HUDEP-2 (cell line): Measurements from ENCODE around the gene ECHDC1.
"Not testable (repeated sequence)": the region's sequence is repeated elsewhere in the genome, so short reads cannot be mapped to it uniquely, and the experiment has no call there.

Experiments
- DNase-seq, 76 experiments: peaks; one replicate each; lab custom pipeline; 2025; ENCODE audit not compliant: unreplicated experiment in 76 of 76; lab: John Stamatoyannopoulos, UW

ECHDC1 gene, protein sequence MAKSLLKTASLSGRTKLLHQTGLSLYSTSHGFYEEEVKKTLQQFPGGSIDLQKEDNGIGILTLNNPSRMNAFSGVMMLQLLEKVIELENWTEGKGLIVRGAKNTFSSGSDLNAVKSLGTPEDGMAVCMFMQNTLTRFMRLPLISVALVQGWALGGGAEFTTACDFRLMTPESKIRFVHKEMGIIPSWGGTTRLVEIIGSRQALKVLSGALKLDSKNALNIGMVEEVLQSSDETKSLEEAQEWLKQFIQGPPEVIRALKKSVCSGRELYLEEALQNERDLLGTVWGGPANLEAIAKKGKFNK

DNA sequence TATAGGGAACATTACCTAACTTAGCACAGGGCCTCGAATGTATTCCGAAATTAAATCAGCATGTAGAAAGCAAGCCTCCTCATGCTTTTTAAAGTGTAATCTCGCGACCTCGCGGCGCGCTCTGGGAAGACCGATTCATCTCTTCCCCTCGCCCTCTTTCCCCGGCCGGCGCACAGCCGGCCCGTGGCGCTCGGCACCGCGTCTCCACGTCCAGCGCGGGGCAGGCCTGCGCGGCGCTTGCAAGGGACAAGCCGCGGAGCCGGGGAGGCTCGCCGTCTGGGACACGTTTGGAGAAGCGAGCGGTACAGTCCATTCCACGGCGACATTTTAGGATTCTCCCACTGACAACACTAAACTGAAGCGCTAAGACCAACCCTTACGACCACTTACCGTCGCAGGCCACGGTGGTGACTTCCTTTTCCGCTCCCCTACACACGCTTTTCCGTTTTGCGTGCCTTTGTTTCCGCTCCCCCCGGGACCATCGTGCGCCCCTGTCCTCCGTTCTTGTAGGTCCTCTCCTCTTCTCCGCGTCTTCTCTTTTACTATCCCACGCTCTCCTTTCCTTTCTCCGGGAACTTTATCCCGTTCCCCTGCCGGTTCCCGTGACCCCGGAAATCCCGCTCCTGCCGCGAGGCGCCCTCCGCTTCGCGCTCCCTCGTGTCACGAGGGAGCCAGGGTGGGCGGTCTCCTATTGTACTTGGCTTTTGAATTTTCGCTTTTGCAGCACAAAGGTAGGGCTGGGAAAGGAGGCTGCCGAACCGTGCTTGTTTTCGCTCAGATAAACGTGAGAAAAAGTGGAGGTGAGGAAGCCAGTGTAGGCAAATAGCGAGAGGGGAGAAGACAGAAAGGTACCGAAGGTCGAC lies at the start of gene ECHDC1:
ECHDC1 (minus strand) TSS at position 664 of the 863 bp plus-strand sequence. CDS start 12,581 bp downstream, outside the sequence.
- peak in 75 of 76 experiments; percentile 17 to 92 (median 67) for DNase-seq

- DNase-seq: no peak
Measured at GRCh38 chr6:127392301-127392700, 48.9 kb upstream of the ECHDC1 start.

- no peak for DNase-seq
Measured at GRCh38 chr6:127391094-127391953, 47.9 kb upstream of the ECHDC1 start.

- no peak for DNase-seq
Measured at GRCh38 chr6:127389706-127390105, 46.3 kb upstream of the ECHDC1 start.

DNA sequence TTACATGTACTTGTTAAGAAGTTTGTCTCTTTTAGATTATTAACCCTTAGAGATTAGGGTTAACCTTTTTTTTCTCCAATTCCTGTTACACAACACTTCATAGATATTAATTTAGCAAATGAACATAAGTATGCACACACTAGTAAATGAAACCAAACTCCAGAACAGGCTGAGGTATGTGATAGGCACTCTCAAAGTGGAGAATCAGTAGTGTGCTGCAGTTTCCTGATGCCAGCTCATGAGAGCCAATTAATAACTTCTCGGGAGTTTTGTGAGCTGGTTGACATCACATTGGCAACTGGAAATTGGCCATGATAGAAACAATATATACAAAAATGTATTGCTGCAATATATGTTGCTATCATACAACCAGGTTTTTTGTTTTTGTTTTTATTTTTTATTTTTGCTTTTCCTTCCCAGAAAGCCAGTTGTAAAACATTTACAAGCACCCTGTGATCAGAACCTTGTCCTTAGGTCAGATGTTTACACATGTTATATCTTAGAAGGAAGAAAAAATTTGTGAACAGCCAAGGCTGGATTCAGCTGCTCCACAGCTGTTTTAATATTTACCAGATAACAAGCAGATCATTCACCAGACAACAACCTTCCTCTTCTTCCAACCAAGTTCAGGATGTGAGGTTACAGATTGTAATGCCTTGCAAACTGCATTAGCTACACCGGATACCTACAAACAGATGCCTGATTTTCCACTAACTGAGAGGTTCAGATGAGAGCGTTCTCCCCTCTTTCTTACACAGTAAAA lies 42.4 kb upstream of the ECHDC1 start:
- DNase-seq: no peak

DNA sequence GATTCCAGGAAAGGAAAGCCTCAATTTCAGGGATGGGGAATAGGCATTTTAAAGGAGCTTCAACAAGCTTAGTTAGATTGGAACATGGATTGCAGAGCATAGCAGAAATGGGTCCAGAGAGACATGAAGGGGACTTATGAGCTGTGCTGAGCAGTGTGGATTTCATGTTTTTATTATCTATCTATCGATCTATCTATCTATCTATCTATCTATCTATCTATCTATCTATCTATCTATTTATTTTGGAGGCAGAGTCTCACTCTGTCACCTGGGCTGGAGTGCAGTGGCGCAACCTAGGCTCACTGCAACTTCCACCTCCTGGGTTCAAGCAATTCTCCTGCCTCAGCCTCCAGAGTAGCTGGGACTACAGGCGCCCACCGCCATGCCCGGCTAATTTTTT lies 41.4 kb upstream of the ECHDC1 start:
- DNase-seq: not testable (repeated sequence)

DNA sequence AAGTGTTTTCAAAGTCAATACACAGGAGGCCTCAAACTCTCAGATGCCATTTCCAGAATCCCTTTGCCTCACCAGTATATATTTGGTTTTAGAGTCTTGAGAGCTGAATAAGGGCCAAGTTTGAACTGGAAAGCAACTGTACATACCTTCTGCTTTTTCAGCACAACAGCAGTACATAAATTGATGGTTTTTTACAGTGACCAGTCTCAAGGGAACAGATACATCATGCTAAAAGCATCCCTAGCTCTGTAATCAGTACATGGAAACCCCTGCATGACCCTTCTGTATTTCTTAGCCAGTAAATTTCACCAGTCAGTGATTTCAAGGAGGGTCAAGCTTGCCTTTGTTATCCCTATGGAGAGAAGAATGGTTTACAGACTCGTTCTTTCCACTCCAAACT lies 40.6 kb upstream of the ECHDC1 start:
- no peak for DNase-seq

GRCh38 chr6:127382413-127382812 lies 39.0 kb upstream of the ECHDC1 start:
- no peak for DNase-seq

DNA sequence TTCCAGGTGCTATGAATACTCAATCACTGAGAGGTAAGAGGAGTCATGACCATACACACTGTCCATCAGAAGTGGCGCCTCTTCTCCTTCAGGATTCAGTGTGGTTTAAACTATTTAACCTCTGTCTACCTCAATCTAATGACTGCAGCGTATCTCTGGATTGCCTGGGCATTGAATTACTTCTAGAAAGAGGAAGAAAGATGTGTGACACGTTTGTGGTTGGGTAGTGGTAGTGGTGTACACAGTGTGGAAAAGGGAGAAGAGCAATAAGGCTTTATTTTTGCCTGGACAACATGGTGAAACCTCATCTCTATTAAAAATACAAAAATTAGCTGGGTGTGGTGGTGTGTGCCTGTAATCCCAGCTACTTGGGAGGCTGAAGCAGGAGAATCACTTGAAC lies 38.0 kb upstream of the ECHDC1 start:
- DNase-seq: no peak

DNA sequence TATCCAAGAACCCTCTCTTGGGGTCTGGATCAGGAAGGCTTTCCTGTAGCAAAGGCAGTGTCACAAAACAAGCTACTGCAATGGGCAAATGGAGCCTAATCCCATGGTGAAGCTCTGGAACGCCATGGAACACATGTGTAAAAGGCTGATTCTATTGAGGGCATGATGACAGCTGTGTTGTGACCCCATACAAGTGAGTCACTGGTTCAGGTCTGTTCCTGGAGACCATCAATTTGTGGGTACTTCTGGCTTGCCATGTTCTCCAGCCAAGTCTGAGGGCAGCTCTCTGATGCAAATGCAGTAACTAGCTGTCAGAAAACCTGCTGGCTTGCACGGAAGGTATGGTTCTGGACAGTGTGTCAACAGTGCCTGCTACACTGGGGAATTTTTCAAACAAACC lies 33.3 kb upstream of the ECHDC1 start:
- no peak for DNase-seq

- no peak for DNase-seq
Measured at GRCh38 chr6:127367023-127367375, 23.6 kb upstream of the ECHDC1 start.

GRCh38 chr6:127366282-127367022 lies 23.0 kb upstream of the ECHDC1 start:
- DNase-seq: no peak

- DNase-seq: no peak
Measured at GRCh38 chr6:127365874-127366273, 22.5 kb upstream of the ECHDC1 start.

DNA sequence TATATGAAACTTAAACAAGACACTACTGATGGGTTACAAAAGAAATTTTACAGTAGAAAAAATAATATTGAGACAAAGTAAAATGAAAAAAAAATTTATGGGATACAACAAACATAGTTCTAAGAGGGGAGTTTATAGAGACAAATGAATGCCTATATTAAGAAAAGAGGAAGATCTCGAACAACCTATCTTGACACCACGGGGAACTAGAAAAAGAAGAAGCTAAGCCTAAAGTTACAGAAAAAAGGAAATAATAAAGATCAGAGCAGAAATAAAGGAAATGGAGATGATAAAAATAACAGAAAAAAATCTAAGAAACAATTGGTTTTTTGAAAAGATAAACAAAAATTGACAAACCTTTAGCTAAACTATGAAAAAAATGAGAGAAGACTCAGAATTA lies 9.1 kb upstream of the ECHDC1 start:
- DNase-seq: no peak

DNA sequence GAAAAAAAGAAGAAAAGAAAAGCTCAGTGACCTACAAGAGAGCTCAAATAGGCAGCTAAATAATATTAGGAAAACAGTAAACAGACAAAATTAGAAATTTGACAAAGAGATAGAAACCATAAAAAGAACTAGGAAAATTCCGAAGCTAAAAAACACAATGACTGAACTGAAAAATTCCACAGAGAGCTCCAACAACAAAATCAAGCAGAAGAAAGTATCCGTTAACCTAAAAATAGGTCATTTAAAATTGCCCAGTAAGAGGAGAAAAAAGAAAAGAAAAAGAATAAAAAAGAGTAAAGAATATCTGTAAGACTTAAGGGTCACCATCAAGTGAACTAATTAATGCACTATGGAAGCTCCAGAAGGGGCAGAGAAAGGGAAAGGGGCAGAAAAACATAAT lies 6.6 kb upstream of the ECHDC1 start:
- no peak for DNase-seq

GRCh38 chr6:127348028-127348661 lies 4.7 kb upstream of the ECHDC1 start:
- no peak for DNase-seq

DNA sequence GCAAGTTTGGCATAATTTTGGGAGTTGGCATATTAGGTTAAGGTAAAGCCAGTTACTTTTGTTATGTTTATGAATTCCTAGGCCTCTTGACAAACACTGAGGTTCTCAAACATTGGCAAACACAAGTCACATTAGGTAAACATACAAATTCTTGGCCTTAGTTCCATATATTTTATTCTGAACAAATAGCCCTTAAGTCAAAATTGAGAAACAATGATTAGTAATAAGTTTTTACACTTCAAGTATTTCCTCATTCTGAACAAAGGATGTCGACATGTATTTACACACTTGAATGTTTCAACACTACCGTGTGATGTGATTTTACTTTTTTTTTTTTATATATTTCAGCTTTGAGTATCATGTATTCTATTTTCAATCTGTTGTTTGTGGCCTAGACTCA lies 3.8 kb upstream of the ECHDC1 start:
- no peak for DNase-seq

DNA sequence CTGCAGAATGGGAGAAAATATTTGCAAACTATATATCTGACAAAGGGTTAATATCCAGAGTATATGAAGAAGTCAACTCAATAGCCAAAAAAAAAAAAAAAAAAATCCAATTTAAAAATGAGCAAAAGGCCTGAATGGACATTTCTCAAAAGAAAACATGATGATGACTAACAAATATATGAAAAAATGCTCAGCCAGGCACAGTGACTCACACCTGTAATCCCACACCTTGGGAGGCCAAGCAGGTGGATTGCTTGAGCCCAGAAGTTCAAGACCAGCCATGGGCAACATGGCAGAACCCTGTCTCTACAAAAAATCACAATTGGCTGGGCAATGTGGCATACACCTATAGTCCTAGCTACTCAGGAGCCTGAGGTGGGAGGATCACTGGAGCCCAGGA lies 2.1 kb upstream of the ECHDC1 start:
- DNase-seq: no peak
